Heart left ventricle (tissue), 13 donors: ENCODE data around the gene LEP.

ENCODE experiments used
- POLR2A ChIP-seq, 2 donors: fragments of 450-650 bp; IDR thresholded peaks; one replicate each; pipeline ENCODE4 v1.6.1; 2017; ENCODE audit warnings: antibody characterized with exemption in 2 of 2, mild to moderate bottlenecking in 2 of 2, moderate library complexity in 2 of 2
- TF ChIP-seq, protein P1 (sequence below), 12 donors: fragments of 200-600 bp; sonication (generic) in 4 of 12; IDR thresholded peaks; one replicate each; pipeline versions ENCODE4 v1.5.0 to v1.8.0; 2018 to 2022; ENCODE audit warnings: antibody characterized with exemption in 12 of 12, mild to moderate bottlenecking in 5 of 12
- donor health status: ischemic (EF 13 %, LVEDD 7.1; RV severe dilation, severe dysfunction).
- donor health status: DM: no; HTN: yes; CAD: no.
- donor health status: DM: no; HTN: no; CAD: no.
- donor health status: ischemic (EF 25% LVEDD 6.9; RV normal size, moderate dysfunction).
- donor health status: ischemic (EF 25% LVEDD 5.7; RV mildly dilated, moderate dysfunction).
- donor health status: ischemic (EF 35%, LVEDD 5.7; RV mildly dilated, moderate dysfunction).
- donor health status: nonischemic (EF 11% LVEDD 7.7; RV severe dilation, severe dysfunction).
- donor health status: DM: yes; HTN: yes; CAD: no.
- donor health status: PGD.
- donor health status: ischemic (EF 29% LVEDD 5.4; RV normal size, mild dysfunction).
- donor health status: nonischemic (EF 23%, LVEDD 6.1; RV moderate dilation, normal function).

DNA sequence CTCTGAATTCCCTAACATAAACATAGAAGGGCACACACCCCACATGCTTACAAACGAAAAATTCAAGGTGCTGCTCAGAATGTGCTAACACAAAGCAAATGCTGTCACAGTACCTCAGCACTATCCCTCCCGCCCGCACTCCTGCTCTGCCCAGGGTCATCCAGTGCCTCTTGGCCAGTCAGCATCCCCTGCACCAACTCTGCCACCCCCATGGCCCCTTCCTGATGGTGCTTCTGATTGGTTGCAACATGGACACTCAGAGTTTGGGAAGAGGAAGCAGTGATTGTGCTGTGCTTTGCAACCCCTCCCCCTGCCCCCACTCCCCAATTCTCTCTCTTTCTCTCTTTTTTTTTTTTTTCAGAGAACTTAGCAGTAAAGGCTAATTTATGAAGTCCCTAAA, 13.8 kb upstream of the LEP start:
- TF ChIP-seq, protein P1, sequence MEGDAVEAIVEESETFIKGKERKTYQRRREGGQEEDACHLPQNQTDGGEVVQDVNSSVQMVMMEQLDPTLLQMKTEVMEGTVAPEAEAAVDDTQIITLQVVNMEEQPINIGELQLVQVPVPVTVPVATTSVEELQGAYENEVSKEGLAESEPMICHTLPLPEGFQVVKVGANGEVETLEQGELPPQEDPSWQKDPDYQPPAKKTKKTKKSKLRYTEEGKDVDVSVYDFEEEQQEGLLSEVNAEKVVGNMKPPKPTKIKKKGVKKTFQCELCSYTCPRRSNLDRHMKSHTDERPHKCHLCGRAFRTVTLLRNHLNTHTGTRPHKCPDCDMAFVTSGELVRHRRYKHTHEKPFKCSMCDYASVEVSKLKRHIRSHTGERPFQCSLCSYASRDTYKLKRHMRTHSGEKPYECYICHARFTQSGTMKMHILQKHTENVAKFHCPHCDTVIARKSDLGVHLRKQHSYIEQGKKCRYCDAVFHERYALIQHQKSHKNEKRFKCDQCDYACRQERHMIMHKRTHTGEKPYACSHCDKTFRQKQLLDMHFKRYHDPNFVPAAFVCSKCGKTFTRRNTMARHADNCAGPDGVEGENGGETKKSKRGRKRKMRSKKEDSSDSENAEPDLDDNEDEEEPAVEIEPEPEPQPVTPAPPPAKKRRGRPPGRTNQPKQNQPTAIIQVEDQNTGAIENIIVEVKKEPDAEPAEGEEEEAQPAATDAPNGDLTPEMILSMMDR (IDR thresholded peaks at IDR 0.05): no peak
- TF ChIP-seq POLR2A (IDR thresholded peaks at IDR 0.05): no peak
